ENCODE measurements around the gene SSR4. TPM values are rescaled to one million over a fixed set of nuclear protein-coding genes. Genes with fewer than 3 reads are reported as not detected.

Gene SSR4
- total RNA-seq, 4 donors from 2014 or later: 177 to 359 (median 279) TPM

- WGBS, 2 donors: 87 to 95% methylated on average over 9 of the region's 9 CpGs
- TF ChIP-seq CTCF (IDR thresholded peaks at IDR 0.05): no peak
- no peak for TF ChIP-seq POLR2A (IDR thresholded peaks at IDR 0.05)
Observed at GRCh38 chrX:153821066-153821465, 26.6 kb downstream of the SSR4 start.

GRCh38 chrX:153824348-153824747 lies 29.9 kb downstream of the SSR4 start:
- TF ChIP-seq POLR2A (IDR thresholded peaks at IDR 0.05) (no peak), CTCF (IDR thresholded peaks at IDR 0.05) (no peak)
- no peak overlapping the region for H3K27ac ChIP-seq
- DNase-seq: no peak
- 89% methylated on average over 3 of the region's 10 CpGs; no CpG with 5 or more reads in 1 of the 2 donors for WGBS, 2 donors
- intact Hi-C loops (cut with DNase I): no loop called here
- H3K27me3 ChIP-seq: peaks cover 10% of the 10 kb centered on the region
- H3K4me1 ChIP-seq: peaks cover 0 to 2% of the 10 kb centered on the region in 2 donors
- H3K9me3 ChIP-seq: no peaks in the 10 kb centered on the region
- H3K4me3 ChIP-seq (replicated peaks in 1 of 3): no peak overlapping the region
- no peaks in the 10 kb centered on the region for H3K36me3 ChIP-seq

More at GRCh38 chrX:153821066-153821465, 26.6 kb downstream of the SSR4 start:
- Histone ChIP-seq H3K4me3 (replicated peaks in 1 of 3) (no peak overlapping the region), H3K4me1 (no peaks in the 10 kb centered on the region), H3K36me3 (no peaks in the 10 kb centered on the region), H3K27ac (no peak overlapping the region), H3K27me3 (no peaks in the 10 kb centered on the region), H3K9me3 (no peaks in the 10 kb centered on the region)
- intact Hi-C loops (cut with DNase I): no loop called here
- no peak for DNase-seq

- H3K4me3 ChIP-seq (replicated peaks in 1 of 3): no peak overlapping the region
- 100% methylated on average over 1 of the region's 8 CpGs; no CpG with 5 or more reads in 1 of the 2 donors for WGBS, 2 donors
Observed at GRCh38 chrX:153825042-153825441, 30.6 kb downstream of the SSR4 start.

GRCh38 chrX:153827016-153827415 lies 32.5 kb downstream of the SSR4 start:
- intact Hi-C loops (cut with DNase I): no loop called here
- H3K27me3 ChIP-seq: peaks cover 15% of the 10 kb centered on the region
- no peak overlapping the region for H3K27ac ChIP-seq
- TF ChIP-seq CTCF (IDR thresholded peaks at IDR 0.05) (no peak), POLR2A (IDR thresholded peaks at IDR 0.05) (no peak)
- H3K36me3 ChIP-seq: no peaks in the 10 kb centered on the region
- DNase-seq: no peak
- H3K4me1 ChIP-seq: peaks cover 0 to 7% of the 10 kb centered on the region in 2 donors
- H3K9me3 ChIP-seq: no peaks in the 10 kb centered on the region
- WGBS, 2 donors: 80 to 90% methylated on average over 3 of the region's 3 CpGs
- H3K4me3 ChIP-seq (replicated peaks in 1 of 3): no peak overlapping the region

More at GRCh38 chrX:153825042-153825441, 30.6 kb downstream of the SSR4 start:
- Histone ChIP-seq H3K36me3 (no peaks in the 10 kb centered on the region), H3K27me3 (peaks cover 15% of the 10 kb centered on the region), H3K9me3 (no peaks in the 10 kb centered on the region), H3K27ac (no peak overlapping the region), H3K4me1 (peaks cover 0 to 7% of the 10 kb centered on the region in 2 donors)
- intact Hi-C loops (cut with DNase I): no loop called here
- no peak for DNase-seq
- TF ChIP-seq CTCF (IDR thresholded peaks at IDR 0.05) (no peak), POLR2A (IDR thresholded peaks at IDR 0.05) (no peak)

GRCh38 chrX:153827903-153828302 lies 33.4 kb downstream of the SSR4 start:
- WGBS, 2 donors: 77 to 87% methylated on average over 5 to 9 of the region's 9 CpGs
- H3K4me1 ChIP-seq: peaks cover 0 to 7% of the 10 kb centered on the region in 2 donors
- no peak for DNase-seq
- H3K27me3 ChIP-seq: peaks cover 15% of the 10 kb centered on the region
- H3K36me3 ChIP-seq: no peaks in the 10 kb centered on the region
- no peak overlapping the region for H3K4me3 ChIP-seq (replicated peaks in 1 of 3)
- TF ChIP-seq CTCF (IDR thresholded peaks at IDR 0.05): no peak
- TF ChIP-seq POLR2A (IDR thresholded peaks at IDR 0.05): no peak
- H3K9me3 ChIP-seq: no peaks in the 10 kb centered on the region
- intact Hi-C loops (cut with DNase I): no loop called here
- no peak overlapping the region for H3K27ac ChIP-seq

Measured in thyroid gland (tissue), 4 donors.